GM23248 (cell line): ENCODE results near the gene HTR3B.

Experiments used
- EZH2 ChIP-seq: fragments of 200-600 bp; sonication (generic); IDR thresholded peaks from 2 replicates; pipeline ENCODE4 v1.6.1; 2018; ENCODE audit warnings: antibody characterized with exemption, mild to moderate bottlenecking; ENCODE audit not compliant: insufficient read depth, poor library complexity, severe bottlenecking
- EZH2phosphoT487 ChIP-seq: fragments of 200-600 bp; sonication (generic); IDR thresholded peaks from 2 replicates; pipeline ENCODE4 v1.6.1; 2018; ENCODE audit warnings: antibody characterized with exemption, moderate library complexity, mild to moderate bottlenecking, low read depth; ENCODE audit not compliant: insufficient read depth

DNA sequence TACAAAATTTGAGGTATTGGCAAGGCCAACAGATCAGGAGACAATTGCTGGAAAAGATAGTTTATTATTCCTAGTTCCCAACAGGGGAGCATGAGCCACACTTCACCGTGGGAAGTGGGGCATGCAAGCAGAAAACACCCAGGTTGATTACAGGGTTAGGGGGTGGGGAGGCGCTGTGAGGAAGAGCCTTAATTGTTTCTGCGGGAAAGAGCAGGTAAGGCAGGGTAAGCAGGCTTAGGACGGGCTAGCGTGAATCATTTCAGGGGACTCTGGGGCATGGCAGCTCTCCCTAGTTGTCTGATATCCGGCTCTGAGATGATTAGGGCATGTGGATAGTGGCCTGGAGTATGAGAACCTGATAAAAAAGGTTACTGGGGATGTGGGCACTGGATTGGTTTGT, 49.6 kb downstream of the HTR3B start:
- no peak for TF ChIP-seq EZH2
- TF ChIP-seq EZH2phosphoT487, result no peak
